GM13976 (cell line): Measurements from ENCODE around the gene EEA1.

Experiments used
- DNase-seq: peaks from one replicate; pipeline ENCODE4 v3.0.0; 2012; ENCODE audit warnings: low spot score
- CTCF ChIP-seq: IDR thresholded peaks from 2 replicates; pipeline ENCODE4 v1.5.1; 2012; ENCODE audit warnings: borderline replicate concordance, mild to moderate bottlenecking; ENCODE audit not compliant: insufficient read depth; ENCODE audit errors: extremely low read depth, missing control alignments, control extremely low read depth
- in situ Hi-C: fragments of 300-500 bp; cut with MboI; formaldehyde crosslinking; loops from one replicate; pipeline ENCODE4 v1.12.0; 2022; ENCODE audit warnings: low sequenced_read_pairs, mixed read lengths, inconsistent platforms; ENCODE audit not compliant: unreplicated experiment

The EEA1 gene

GRCh38 chr12:92733181-92733580 lies 195.9 kb downstream of the EEA1 start:
- in situ Hi-C loops: no loop called here
- no peak for TF ChIP-seq CTCF
- no peak for DNase-seq

GRCh38 chr12:92732716-92733115 lies 196.4 kb downstream of the EEA1 start:
- DNase-seq: no peak
- no peak for TF ChIP-seq CTCF
- in situ Hi-C loops: no loop called here

GRCh38 chr12:92732216-92732615 lies 196.9 kb downstream of the EEA1 start:
- DNase-seq: no peak
- no peak for TF ChIP-seq CTCF
- in situ Hi-C loops: no loop called here

- no peak for DNase-seq
- in situ Hi-C loops: no loop called here
- TF ChIP-seq CTCF: no peak
Observed at GRCh38 chr12:92730758-92731157, 198.3 kb downstream of the EEA1 start.

GRCh38 chr12:92729773-92730305 lies 199.3 kb downstream of the EEA1 start:
- no peak for DNase-seq
- TF ChIP-seq CTCF: no peak

GRCh38 chr12:92726850-92727249 lies 202.2 kb downstream of the EEA1 start:
- no peak for TF ChIP-seq CTCF
- in situ Hi-C loops: no loop called here
- no peak for DNase-seq

More at GRCh38 chr12:92729773-92730305, 199.3 kb downstream of the EEA1 start:
- in situ Hi-C loops: no loop called here
